HepG2 (cell line): ENCODE results near the gene EPB41L2. TPM values are rescaled to one million over a fixed set of nuclear protein-coding genes. Genes with fewer than 3 reads are reported as not detected.

Experiments
- BORCS8-MEF2B ChIP-seq: sonication (generic); formaldehyde crosslinking; IDR thresholded peaks from 2 replicates; pipeline ENCODE4 v1.8.0; 2022; ENCODE audit warnings: mild to moderate bottlenecking, missing genetic modification reagents
- HMG20B ChIP-seq: conservative IDR thresholded peaks from 2 replicates; pipeline ENCODE4 v1.6.1; 2016; ENCODE audit warnings: missing genetic modification reagents, missing compliant biosample characterization
- HOXA3 ChIP-seq: sonication (generic); formaldehyde crosslinking; IDR thresholded peaks from 2 replicates; pipeline ENCODE4 v1.5.0; 2020; ENCODE audit warnings: missing genetic modification reagents
- JUN ChIP-seq: sonication (generic); formaldehyde crosslinking; IDR thresholded peaks from 2 replicates; pipeline ENCODE4 v1.4.0; 2020; ENCODE audit warnings: mild to moderate bottlenecking, missing genetic modification reagents
- KLF13 ChIP-seq: sonication (generic); formaldehyde crosslinking; IDR thresholded peaks from 2 replicates; pipeline ENCODE4 v1.4.0; 2020; ENCODE audit warnings: mild to moderate bottlenecking, missing genetic modification reagents
- PRPF4 ChIP-seq: fragments of 200-400 bp; formaldehyde crosslinking; IDR thresholded peaks from 2 replicates; pipeline ENCODE4 v1.6.1; 2016; ENCODE audit warnings: low read length, low read depth; ENCODE audit not compliant: poor library complexity, severe bottlenecking
- ZFX ChIP-seq: sonication (generic); formaldehyde crosslinking; IDR thresholded peaks from 2 replicates; pipeline ENCODE4 v1.4.0; 2020; ENCODE audit warnings: mild to moderate bottlenecking, low read depth, missing genetic modification reagents, moderate library complexity
- ZNF230 ChIP-seq: sonication (generic); formaldehyde crosslinking; IDR thresholded peaks from 2 replicates; pipeline ENCODE4 v1.4.0; 2020; ENCODE audit warnings: mild to moderate bottlenecking, missing genetic modification reagents
- ZNF3 ChIP-seq: IDR thresholded peaks from 2 replicates; pipeline ENCODE4 v1.7.0; 2017; ENCODE audit warnings: inconsistent platforms
- ZNF546 ChIP-seq: sonication (generic); formaldehyde crosslinking; conservative IDR thresholded peaks from 2 replicates; pipeline ENCODE4 v1.8.1; 2023; ENCODE audit warnings: mild to moderate bottlenecking, missing genetic modification reagents
- ZNF572 ChIP-seq: sonication (generic); formaldehyde crosslinking; IDR thresholded peaks from 2 replicates; pipeline ENCODE4 v1.5.1; 2020; ENCODE audit warnings: mild to moderate bottlenecking, missing genetic modification reagents
- ZNF749 ChIP-seq: sonication (generic); formaldehyde crosslinking; IDR thresholded peaks from 2 replicates; pipeline ENCODE4 v1.8.0; 2022; ENCODE audit warnings: mild to moderate bottlenecking, missing genetic modification reagents, moderate library complexity, borderline replicate concordance
- ZNF770 ChIP-seq: sonication (generic); formaldehyde crosslinking; IDR thresholded peaks from 2 replicates; pipeline ENCODE4 v1.5.0; 2020; ENCODE audit warnings: mild to moderate bottlenecking, missing genetic modification reagents
- polyA plus RNA-seq, 8 experiments: library from polyadenylated mRNA; depleted of rRNA in 3 of 8; stranded (reverse) in 7 of 8; unstranded in 1 of 8; fragments of >200 nt; fragmentation: Illumina TruSeq in 4 of 8; extraction: Trizol in 4 of 8; gene quantifications; 2 replicates each; pipeline versions ENCODE4 v1.2.1 to v1.2.3, GENCODE V29; 2011 to 2016; ENCODE audit warnings: low read depth in 4 of 8, missing spikeins in 1 of 8, mixed read lengths in 1 of 8; ENCODE audit not compliant: insufficient read depth in 1 of 8
- total RNA-seq, 5 experiments: library from RNA; depleted of rRNA; stranded (reverse); fragments of >200 nt; fragmentation: Illumina TruSeq; extraction: Trizol; gene quantifications; 2 replicates each; pipeline ENCODE4 v1.2.3, GENCODE V29; 2016; ENCODE audit warnings: low read depth in 1 of 5
- TF ChIP-seq, protein P1 (sequence below): sonication (generic); formaldehyde crosslinking; conservative IDR thresholded peaks from 2 replicates; pipeline ENCODE4 v1.4.0; 2020; ENCODE audit warnings: mild to moderate bottlenecking, missing genetic modification reagents, moderate library complexity
- TF ChIP-seq, protein P2 (sequence below): sonication (generic); formaldehyde crosslinking; IDR thresholded peaks from 2 replicates; pipeline ENCODE4 v1.5.1; 2020; ENCODE audit warnings: missing genetic modification reagents, mild to moderate bottlenecking, borderline replicate concordance
- TF ChIP-seq, protein P3 (sequence below): sonication (generic); formaldehyde crosslinking; IDR thresholded peaks from 2 replicates; pipeline ENCODE4 v1.4.0; 2020; ENCODE audit warnings: missing genetic modification reagents

The EPB41L2 gene
- total and polyA plus RNA-seq, 2 of the 13 experiments (the other 11 are each of a cell fraction or from before 2014, with no cell fraction given): 41.7 to 56.4 TPM

GRCh38 chr6:131038597-131039344, 24.3 kb downstream of the EPB41L2 start (continued):
- TF ChIP-seq, protein P1, sequence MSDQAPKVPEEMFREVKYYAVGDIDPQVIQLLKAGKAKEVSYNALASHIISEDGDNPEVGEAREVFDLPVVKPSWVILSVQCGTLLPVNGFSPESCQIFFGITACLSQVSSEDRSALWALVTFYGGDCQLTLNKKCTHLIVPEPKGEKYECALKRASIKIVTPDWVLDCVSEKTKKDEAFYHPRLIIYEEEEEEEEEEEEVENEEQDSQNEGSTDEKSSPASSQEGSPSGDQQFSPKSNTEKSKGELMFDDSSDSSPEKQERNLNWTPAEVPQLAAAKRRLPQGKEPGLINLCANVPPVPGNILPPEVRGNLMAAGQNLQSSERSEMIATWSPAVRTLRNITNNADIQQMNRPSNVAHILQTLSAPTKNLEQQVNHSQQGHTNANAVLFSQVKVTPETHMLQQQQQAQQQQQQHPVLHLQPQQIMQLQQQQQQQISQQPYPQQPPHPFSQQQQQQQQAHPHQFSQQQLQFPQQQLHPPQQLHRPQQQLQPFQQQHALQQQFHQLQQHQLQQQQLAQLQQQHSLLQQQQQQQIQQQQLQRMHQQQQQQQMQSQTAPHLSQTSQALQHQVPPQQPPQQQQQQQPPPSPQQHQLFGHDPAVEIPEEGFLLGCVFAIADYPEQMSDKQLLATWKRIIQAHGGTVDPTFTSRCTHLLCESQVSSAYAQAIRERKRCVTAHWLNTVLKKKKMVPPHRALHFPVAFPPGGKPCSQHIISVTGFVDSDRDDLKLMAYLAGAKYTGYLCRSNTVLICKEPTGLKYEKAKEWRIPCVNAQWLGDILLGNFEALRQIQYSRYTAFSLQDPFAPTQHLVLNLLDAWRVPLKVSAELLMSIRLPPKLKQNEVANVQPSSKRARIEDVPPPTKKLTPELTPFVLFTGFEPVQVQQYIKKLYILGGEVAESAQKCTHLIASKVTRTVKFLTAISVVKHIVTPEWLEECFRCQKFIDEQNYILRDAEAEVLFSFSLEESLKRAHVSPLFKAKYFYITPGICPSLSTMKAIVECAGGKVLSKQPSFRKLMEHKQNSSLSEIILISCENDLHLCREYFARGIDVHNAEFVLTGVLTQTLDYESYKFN (CRISPR knock-in tag): peak; percentile 100
- TF ChIP-seq ZNF3: 0 out of 2 replicates have a peak, but pooled peaks have one; percentile 17
- TF ChIP-seq, protein P2, sequence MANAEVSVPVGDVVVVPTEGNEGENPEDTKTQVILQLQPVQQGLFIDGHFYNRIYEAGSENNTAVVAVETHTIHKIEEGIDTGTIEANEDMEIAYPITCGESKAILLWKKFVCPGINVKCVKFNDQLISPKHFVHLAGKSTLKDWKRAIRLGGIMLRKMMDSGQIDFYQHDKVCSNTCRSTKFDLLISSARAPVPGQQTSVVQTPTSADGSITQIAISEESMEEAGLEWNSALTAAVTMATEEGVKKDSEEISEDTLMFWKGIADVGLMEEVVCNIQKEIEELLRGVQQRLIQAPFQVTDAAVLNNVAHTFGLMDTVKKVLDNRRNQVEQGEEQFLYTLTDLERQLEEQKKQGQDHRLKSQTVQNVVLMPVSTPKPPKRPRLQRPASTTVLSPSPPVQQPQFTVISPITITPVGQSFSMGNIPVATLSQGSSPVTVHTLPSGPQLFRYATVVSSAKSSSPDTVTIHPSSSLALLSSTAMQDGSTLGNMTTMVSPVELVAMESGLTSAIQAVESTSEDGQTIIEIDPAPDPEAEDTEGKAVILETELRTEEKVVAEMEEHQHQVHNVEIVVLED (CRISPR knock-in tag): no peak
- no peak for TF ChIP-seq PRPF4
- TF ChIP-seq HMG20B: peak; percentile 87
- TF ChIP-seq ZNF230: no peak
- TF ChIP-seq JUN: peak; percentile 84
- TF ChIP-seq, protein P3, sequence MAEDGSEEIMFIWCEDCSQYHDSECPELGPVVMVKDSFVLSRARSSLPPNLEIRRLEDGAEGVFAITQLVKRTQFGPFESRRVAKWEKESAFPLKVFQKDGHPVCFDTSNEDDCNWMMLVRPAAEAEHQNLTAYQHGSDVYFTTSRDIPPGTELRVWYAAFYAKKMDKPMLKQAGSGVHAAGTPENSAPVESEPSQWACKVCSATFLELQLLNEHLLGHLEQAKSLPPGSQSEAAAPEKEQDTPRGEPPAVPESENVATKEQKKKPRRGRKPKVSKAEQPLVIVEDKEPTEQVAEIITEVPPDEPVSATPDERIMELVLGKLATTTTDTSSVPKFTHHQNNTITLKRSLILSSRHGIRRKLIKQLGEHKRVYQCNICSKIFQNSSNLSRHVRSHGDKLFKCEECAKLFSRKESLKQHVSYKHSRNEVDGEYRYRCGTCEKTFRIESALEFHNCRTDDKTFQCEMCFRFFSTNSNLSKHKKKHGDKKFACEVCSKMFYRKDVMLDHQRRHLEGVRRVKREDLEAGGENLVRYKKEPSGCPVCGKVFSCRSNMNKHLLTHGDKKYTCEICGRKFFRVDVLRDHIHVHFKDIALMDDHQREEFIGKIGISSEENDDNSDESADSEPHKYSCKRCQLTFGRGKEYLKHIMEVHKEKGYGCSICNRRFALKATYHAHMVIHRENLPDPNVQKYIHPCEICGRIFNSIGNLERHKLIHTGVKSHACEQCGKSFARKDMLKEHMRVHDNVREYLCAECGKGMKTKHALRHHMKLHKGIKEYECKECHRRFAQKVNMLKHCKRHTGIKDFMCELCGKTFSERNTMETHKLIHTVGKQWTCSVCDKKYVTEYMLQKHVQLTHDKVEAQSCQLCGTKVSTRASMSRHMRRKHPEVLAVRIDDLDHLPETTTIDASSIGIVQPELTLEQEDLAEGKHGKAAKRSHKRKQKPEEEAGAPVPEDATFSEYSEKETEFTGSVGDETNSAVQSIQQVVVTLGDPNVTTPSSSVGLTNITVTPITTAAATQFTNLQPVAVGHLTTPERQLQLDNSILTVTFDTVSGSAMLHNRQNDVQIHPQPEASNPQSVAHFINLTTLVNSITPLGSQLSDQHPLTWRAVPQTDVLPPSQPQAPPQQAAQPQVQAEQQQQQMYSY (CRISPR knock-in tag): no peak
- no peak for TF ChIP-seq BORCS8-MEF2B (CRISPR knock-in tag)
- peak; percentile 57; the same call in 1 of the 2 replicates for TF ChIP-seq HOXA3 (CRISPR knock-in tag)
- no peak for TF ChIP-seq KLF13 (CRISPR knock-in tag)
- no peak for TF ChIP-seq ZNF572 (CRISPR knock-in tag)
- TF ChIP-seq ZNF546 (CRISPR knock-in tag): no peak
- TF ChIP-seq ZFX (CRISPR knock-in tag): no peak
- no peak for TF ChIP-seq ZNF749 (CRISPR knock-in tag)
- 0 out of 2 replicates have a peak, but pooled peaks have one; percentile 26 for TF ChIP-seq ZNF770 (CRISPR knock-in tag)
